Cardiac muscle cell (in vitro differentiated cells and primary cell): ENCODE results near the gene PCDHGA9. TPM values are rescaled to one million over a fixed set of nuclear protein-coding genes. Genes with fewer than 3 reads are reported as not detected.
"Not testable (repeated sequence)": the region's sequence is repeated elsewhere in the genome, so short reads cannot be mapped to it uniquely, and the experiment has no call there.

Experiments used
- DNase-seq, 2 donors: peaks; one replicate each; pipeline versions ENCODE4 v3.0.0 to v3.0.0-alpha.2; 2010 to 2017; ENCODE audit warnings: low read depth in 1 of 2, low spot score in 1 of 2
- H3K27ac ChIP-seq: fragments of 200-600 bp; sonication (generic); 2 replicates; pipeline ENCODE4 v1.5.1; 2016
- H3K27me3 ChIP-seq: fragments of 200-600 bp; sonication (generic); 2 replicates; pipeline ENCODE4 v1.6.0; 2016; ENCODE audit warnings: control low read depth
- H3K36me3 ChIP-seq: fragments of 200-600 bp; sonication (generic); 2 replicates; pipeline ENCODE4 v1.5.1; 2016; ENCODE audit warnings: control low read depth
- H3K4me1 ChIP-seq: fragments of 200-600 bp; sonication (generic); 2 replicates; pipeline ENCODE4 v1.8.1; 2017; ENCODE audit warnings: low read depth, mild to moderate bottlenecking, mixed run types
- H3K4me3 ChIP-seq: fragments of 200-600 bp; sonication (generic); 2 replicates; pipeline ENCODE4 v1.5.1; 2016; ENCODE audit warnings: mild to moderate bottlenecking
- H3K9me3 ChIP-seq: fragments of 200-600 bp; sonication (generic); 2 replicates; pipeline ENCODE4 v1.5.1; 2017; ENCODE audit warnings: low read depth, mild to moderate bottlenecking, control low read depth
- polyA plus RNA-seq: library from polyadenylated mRNA; unstranded; fragments of >200 nt; fragmentation: Nextera tagmentation; extraction: Ambion mirVana; gene quantifications from 2 replicates; pipeline ENCODE4 v1.2.1, GENCODE V29; 2016
- total RNA-seq: library from RNA; depleted of rRNA; stranded (reverse); fragments of >200 nt; gene quantifications from 2 replicates; pipeline ENCODE4 v1.2.3, GENCODE V29; 2016
- TF ChIP-seq, protein P1 (sequence below): IDR thresholded peaks from 2 replicates; pipeline ENCODE4 v1.5.1; 2012; ENCODE audit warnings: low read depth, mild to moderate bottlenecking, low read length

The PCDHGA9 gene
- total and polyA plus RNA-seq, 2 experiments from 2014 or later: 0.04 to 1.8 TPM

DNA sequence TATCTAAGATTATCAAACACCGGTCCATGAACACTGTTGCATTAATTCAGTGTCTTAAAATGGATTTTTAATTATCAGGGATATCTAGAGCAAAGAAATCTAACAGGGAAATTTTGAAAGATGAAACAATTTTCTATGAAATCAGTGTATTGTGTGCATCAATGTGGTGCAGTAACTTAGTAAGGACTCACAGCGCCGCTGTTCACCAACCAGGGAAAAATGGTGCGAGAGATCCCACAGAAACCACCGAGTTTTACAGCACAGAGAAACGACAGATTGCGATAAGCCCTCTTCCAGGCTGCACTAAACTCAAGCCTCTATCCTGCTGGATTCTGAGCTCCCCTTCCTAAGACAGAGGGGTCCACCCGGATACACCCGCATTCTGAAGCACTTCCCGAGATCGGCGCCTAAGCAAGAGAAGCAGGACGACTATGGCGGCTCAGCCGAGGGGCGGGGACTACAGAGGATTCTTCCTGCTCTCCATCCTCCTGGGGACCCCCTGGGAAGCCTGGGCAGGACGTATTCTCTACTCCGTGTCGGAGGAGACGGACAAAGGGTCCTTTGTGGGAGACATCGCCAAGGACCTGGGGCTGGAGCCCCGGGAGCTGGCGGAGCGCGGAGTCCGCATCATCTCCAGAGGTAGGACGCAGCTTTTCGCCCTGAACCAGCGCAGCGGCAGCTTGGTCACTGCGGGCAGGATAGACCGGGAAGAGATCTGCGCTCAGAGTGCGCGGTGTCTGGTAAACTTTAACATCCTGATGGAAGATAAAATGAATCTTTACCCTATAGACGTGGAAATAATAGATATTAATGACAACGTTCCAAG, 19.9 kb upstream of the PCDHGA9 start, which contains the start of gene PCDHGA7:
TSS of gene PCDHGA7 (plus strand) at position 274 of the 826 bp plus-strand sequence. CDS start at position 432, 158 bp downstream.
- Histone ChIP-seq H3K27ac (no peak within 1 kb of the TSS), H3K27me3 (no peaks in the 10 kb centered on the region), H3K36me3 (no peaks in the 10 kb centered on the region), H3K4me3 (no peak within 1 kb of the TSS), H3K9me3 (no peaks in the 10 kb centered on the region), H3K4me1 (no peaks in the 10 kb centered on the region)
- TF ChIP-seq, protein P1, sequence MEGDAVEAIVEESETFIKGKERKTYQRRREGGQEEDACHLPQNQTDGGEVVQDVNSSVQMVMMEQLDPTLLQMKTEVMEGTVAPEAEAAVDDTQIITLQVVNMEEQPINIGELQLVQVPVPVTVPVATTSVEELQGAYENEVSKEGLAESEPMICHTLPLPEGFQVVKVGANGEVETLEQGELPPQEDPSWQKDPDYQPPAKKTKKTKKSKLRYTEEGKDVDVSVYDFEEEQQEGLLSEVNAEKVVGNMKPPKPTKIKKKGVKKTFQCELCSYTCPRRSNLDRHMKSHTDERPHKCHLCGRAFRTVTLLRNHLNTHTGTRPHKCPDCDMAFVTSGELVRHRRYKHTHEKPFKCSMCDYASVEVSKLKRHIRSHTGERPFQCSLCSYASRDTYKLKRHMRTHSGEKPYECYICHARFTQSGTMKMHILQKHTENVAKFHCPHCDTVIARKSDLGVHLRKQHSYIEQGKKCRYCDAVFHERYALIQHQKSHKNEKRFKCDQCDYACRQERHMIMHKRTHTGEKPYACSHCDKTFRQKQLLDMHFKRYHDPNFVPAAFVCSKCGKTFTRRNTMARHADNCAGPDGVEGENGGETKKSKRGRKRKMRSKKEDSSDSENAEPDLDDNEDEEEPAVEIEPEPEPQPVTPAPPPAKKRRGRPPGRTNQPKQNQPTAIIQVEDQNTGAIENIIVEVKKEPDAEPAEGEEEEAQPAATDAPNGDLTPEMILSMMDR: peak; percentile 33
- peak in 1 of 2 donors; percentile 38 for DNase-seq

GRCh38 chr5:141383345-141383744, 19.2 kb upstream of the PCDHGA9 start:
- H3K4me3 ChIP-seq: no peak overlapping the region
- no peaks in the 10 kb centered on the region for H3K9me3 ChIP-seq
- H3K4me1 ChIP-seq: no peaks in the 10 kb centered on the region
- no peaks in the 10 kb centered on the region for H3K27me3 ChIP-seq
- no peaks in the 10 kb centered on the region for H3K36me3 ChIP-seq
- H3K27ac ChIP-seq: no peak overlapping the region
- TF ChIP-seq, protein P1: no peak
- DNase-seq: no peak

GRCh38 chr5:141384471-141385267, 17.9 kb upstream of the PCDHGA9 start:
- Histone ChIP-seq H3K4me1 (no peaks in the 10 kb centered on the region), H3K27ac (no peak overlapping the region), H3K27me3 (no peaks in the 10 kb centered on the region), H3K36me3 (no peaks in the 10 kb centered on the region), H3K9me3 (no peaks in the 10 kb centered on the region), H3K4me3 (no peak overlapping the region)
- no peak for DNase-seq
- TF ChIP-seq, protein P1: no peak

DNA sequence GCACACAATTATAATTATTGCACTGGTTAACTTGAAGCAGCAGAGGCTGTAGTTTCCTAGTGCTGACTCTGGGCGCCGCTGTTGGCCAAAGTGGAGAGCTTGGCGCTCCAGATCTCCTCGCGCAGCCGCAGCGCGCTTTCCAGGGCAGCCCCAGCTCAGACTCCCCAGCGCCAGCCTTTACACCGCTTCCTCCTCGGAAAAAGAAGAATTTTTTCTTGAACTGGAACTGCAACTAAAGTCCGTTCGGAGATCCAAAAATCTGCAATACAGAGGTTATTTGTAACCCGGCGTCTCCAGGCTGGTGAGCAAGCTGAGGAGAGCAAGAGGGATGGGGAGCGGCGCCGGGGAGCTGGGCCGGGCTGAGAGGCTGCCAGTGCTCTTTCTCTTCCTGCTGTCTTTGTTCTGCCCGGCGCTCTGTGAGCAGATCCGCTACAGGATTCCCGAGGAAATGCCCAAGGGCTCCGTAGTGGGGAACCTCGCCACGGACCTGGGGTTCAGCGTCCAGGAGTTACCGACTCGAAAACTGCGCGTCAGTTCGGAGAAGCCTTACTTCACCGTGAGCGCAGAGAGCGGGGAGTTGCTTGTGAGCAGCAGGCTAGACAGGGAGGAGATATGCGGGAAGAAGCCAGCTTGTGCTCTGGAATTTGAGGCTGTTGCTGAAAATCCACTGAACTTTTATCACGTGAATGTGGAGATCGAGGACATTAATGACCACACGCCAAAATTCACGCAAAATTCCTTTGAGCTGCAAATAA, 14.8 kb upstream of the PCDHGA9 start, which contains the start of gene PCDHGB4:
TSS of gene PCDHGB4 (plus strand) at position 142 of the 755 bp plus-strand sequence. CDS start at position 329, 187 bp downstream.
- H3K9me3 ChIP-seq, H3K36me3 ChIP-seq, H3K4me1 ChIP-seq, H3K27ac ChIP-seq, H3K27me3 ChIP-seq: not testable (repeated sequence)
- peak within 1 kb of the TSS; percentile 33 for H3K4me3 ChIP-seq
- peak; percentile 44 to 50 for DNase-seq
- TF ChIP-seq, protein P1: peak; percentile 50

GRCh38 chr5:141388661-141389060, 13.9 kb upstream of the PCDHGA9 start:
- H3K27ac ChIP-seq: no peak overlapping the region
- H3K27me3 ChIP-seq: no peaks in the 10 kb centered on the region
- H3K36me3 ChIP-seq: no peaks in the 10 kb centered on the region
- TF ChIP-seq, protein P1: no peak
- H3K4me1 ChIP-seq: no peaks in the 10 kb centered on the region
- no peak overlapping the region for H3K4me3 ChIP-seq
- peaks cover 7% of the 10 kb centered on the region for H3K9me3 ChIP-seq
- no peak for DNase-seq
